ENCODE data around the gene SLC40A1. TPM values are rescaled to one million over a fixed set of nuclear protein-coding genes. Genes with fewer than 3 reads are reported as not detected.

Gene SLC40A1
- total and polyA plus RNA-seq, 2 donors from 2014 or later = 45.8 to 78.4 TPM

DNA sequence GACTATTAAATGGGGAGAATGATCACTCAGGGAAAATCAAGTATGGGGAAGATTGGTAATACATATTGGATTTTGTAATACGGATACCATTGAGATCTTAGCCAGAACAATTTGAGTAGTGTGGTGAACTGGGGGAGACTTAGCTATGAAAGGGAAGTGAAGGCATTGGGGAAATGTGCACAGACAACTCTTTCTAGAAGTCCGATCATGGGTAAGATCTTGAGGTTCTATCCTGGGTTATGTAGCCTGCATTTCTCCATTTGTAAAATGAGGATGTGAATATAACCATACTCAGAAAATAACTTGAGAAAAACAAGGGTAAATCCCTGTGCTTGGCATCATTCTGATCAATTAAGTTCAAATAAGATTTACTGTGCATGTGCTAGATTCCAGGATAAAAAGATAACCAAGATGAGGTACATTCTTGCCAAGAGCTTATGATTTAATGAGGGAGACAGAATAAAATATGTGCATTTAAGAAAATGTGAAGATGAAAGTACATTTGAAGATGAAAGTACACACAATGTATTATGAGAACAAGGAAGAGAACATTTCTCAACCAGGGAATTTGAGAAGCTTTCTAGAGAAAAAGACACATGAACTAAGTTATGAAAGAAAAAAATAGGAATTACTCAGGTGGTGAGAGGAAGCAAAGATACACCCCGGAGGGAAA, 49.5 kb downstream of the SLC40A1 start:
- TF ChIP-seq, protein P1, sequence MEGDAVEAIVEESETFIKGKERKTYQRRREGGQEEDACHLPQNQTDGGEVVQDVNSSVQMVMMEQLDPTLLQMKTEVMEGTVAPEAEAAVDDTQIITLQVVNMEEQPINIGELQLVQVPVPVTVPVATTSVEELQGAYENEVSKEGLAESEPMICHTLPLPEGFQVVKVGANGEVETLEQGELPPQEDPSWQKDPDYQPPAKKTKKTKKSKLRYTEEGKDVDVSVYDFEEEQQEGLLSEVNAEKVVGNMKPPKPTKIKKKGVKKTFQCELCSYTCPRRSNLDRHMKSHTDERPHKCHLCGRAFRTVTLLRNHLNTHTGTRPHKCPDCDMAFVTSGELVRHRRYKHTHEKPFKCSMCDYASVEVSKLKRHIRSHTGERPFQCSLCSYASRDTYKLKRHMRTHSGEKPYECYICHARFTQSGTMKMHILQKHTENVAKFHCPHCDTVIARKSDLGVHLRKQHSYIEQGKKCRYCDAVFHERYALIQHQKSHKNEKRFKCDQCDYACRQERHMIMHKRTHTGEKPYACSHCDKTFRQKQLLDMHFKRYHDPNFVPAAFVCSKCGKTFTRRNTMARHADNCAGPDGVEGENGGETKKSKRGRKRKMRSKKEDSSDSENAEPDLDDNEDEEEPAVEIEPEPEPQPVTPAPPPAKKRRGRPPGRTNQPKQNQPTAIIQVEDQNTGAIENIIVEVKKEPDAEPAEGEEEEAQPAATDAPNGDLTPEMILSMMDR (IDR thresholded peaks at IDR 0.05; ENCODE audit: borderline replicate concordance, extremely low read depth, insufficient read depth) = no peak
- FAIRE-seq (no peak), DNase-seq (no peak)
- H3K36me3 ChIP-seq (ENCODE audit: control insufficient read depth in 2 of 3, insufficient read depth in 3 of 3, low read length in 3 of 3) = no peaks in the 10 kb centered on the region
- H3K4me3 ChIP-seq (ENCODE audit: low read length in 3 of 3) = no peak overlapping the region
- H3K27ac ChIP-seq (ENCODE audit: low read depth in 2 of 2, low read length in 2 of 2) = no peak overlapping the region
- H3K4me1 ChIP-seq (ENCODE audit: control insufficient read depth in 2 of 3, insufficient read depth in 2 of 3, low read depth in 1 of 3, low read length in 3 of 3) = no peaks in the 10 kb centered on the region
- H3K27me3 ChIP-seq (ENCODE audit: control insufficient read depth, insufficient read depth, low read length) = no peaks in the 10 kb centered on the region
- no peaks in the 10 kb centered on the region for H3K9me3 ChIP-seq (ENCODE audit: control insufficient read depth in 2 of 3, insufficient read depth in 1 of 3, low read length in 3 of 3)
- no peak overlapping the region for H3K9ac ChIP-seq (ENCODE audit: low read length in 3 of 3)
- intact Hi-C loops (cut with DNase I) = no loop called here

DNA sequence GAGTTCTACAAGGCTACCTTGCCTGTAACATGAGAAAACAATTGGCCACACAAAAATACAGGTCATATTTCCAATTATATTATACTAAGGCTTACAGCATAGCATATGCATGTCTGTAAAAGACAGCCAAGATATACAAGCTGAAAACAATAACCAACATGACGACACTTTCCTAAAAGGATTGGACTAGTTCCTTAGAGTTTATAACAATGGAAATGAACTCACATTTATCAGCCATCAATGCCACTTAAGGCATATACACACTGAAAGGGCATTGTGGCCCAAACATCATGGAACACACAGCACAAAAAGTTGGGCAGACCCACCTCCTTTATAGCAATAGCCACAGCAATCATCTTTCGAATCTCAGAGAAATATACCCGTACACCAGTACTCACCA, 52.0 kb downstream of the SLC40A1 start:
- DNase-seq (no peak), FAIRE-seq (no peak)
- H3K9me3 ChIP-seq (ENCODE audit: control insufficient read depth in 2 of 3, insufficient read depth in 1 of 3, low read length in 3 of 3) = no peaks in the 10 kb centered on the region
- H3K4me1 ChIP-seq (ENCODE audit: control insufficient read depth in 2 of 3, insufficient read depth in 2 of 3, low read depth in 1 of 3, low read length in 3 of 3) = no peaks in the 10 kb centered on the region
- TF ChIP-seq, protein P1 (IDR thresholded peaks at IDR 0.05; ENCODE audit: borderline replicate concordance, extremely low read depth, insufficient read depth) = no peak
- no peaks in the 10 kb centered on the region for H3K36me3 ChIP-seq (ENCODE audit: control insufficient read depth in 2 of 3, insufficient read depth in 3 of 3, low read length in 3 of 3)
- H3K9ac ChIP-seq (ENCODE audit: low read length in 3 of 3) = no peak overlapping the region
- intact Hi-C loops (cut with DNase I) = no loop called here
- H3K4me3 ChIP-seq (ENCODE audit: low read length in 3 of 3) = no peak overlapping the region
- no peaks in the 10 kb centered on the region for H3K27me3 ChIP-seq (ENCODE audit: control insufficient read depth, insufficient read depth, low read length)
- H3K27ac ChIP-seq (ENCODE audit: low read depth in 2 of 2, low read length in 2 of 2) = no peak overlapping the region

DNA sequence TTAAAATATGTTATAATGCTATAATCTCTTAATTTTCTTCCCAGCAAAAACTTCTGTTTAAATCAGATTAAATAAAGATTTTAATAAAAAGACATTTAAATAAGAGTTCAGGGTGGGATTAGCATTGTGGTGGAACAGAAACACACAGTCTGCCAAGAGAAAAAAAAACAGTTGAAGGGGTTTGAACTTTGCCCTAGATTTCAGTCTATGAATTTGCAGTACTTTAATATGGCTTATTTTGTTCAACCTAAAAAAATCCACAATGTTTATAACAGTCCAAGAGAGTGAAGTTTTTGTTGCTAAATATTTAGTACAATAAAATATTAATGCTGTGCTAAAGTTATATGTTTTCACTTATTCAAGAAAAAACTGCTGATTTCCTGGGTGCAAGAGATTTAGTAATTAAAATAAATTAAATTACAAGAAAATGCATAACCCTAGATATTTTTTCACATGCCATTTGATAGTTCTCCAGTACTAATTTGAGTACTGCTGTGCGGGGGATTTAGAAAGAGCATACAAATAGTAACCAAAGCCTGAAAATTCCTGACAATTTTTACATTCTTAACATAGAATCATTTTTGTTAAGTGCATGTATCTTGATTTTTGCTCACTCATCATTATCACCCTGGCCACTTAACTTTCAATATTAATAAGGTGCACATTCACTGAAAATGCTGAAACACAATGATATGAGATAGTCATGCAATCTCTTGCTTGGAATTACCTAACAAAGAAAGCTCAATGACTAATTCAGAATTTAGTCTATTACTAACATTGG, 52.6 kb downstream of the SLC40A1 start:
- Histone ChIP-seq H3K4me3 (ENCODE audit: low read length in 3 of 3) (no peak overlapping the region), H3K9ac (ENCODE audit: low read length in 3 of 3) (no peak overlapping the region), H3K9me3 (ENCODE audit: control insufficient read depth in 2 of 3, insufficient read depth in 1 of 3, low read length in 3 of 3) (no peaks in the 10 kb centered on the region), H3K27ac (ENCODE audit: low read depth in 2 of 2, low read length in 2 of 2) (no peak overlapping the region), H3K36me3 (ENCODE audit: control insufficient read depth in 2 of 3, insufficient read depth in 3 of 3, low read length in 3 of 3) (no peaks in the 10 kb centered on the region), H3K27me3 (ENCODE audit: control insufficient read depth, insufficient read depth, low read length) (no peaks in the 10 kb centered on the region), H3K4me1 (ENCODE audit: control insufficient read depth in 2 of 3, insufficient read depth in 2 of 3, low read depth in 1 of 3, low read length in 3 of 3) (no peaks in the 10 kb centered on the region)
- DNase-seq (no peak), FAIRE-seq (no peak)
- intact Hi-C loops (cut with DNase I) = no loop called here
- TF ChIP-seq, protein P1 (IDR thresholded peaks at IDR 0.05; ENCODE audit: borderline replicate concordance, extremely low read depth, insufficient read depth) = no peak

Measured in kidney (tissue), 14 donors.